GM21360 (cell line): ENCODE data around the gene VAT1.
"Not testable (repeated sequence)": the region's sequence is repeated elsewhere in the genome, so short reads cannot be mapped to it uniquely, and the experiment has no call there.

ENCODE experiments used
- ATAC-seq: cut with Tn5 transposase; IDR thresholded peaks from one replicate; pipeline ENCODE4 v1.9.1; 2021; ENCODE audit warnings: mild to moderate bottlenecking, moderate library complexity; ENCODE audit not compliant: unreplicated experiment

The VAT1 gene

GRCh38 chr17:43021741-43022512 is at the start of gene VAT1:
Gene VAT1, minus strand, starts transcription at chr17:43022385. Its CDS starts 63 bp downstream, at chr17:43022322.
- ATAC-seq: no peak

GRCh38 chr17:43070872-43071271 is 48.7 kb upstream of the VAT1 start:
- no peak for ATAC-seq

- no peak for ATAC-seq
Measured at GRCh38 chr17:43070257-43070656, 48.1 kb upstream of the VAT1 start.

- ATAC-seq: no peak
Measured at GRCh38 chr17:43069368-43069898, 47.2 kb upstream of the VAT1 start.

- no peak for ATAC-seq
Measured at GRCh38 chr17:43068570-43069367, 46.6 kb upstream of the VAT1 start.

- ATAC-seq: no peak
Measured at GRCh38 chr17:43062984-43063638, 40.9 kb upstream of the VAT1 start.

GRCh38 chr17:43056051-43056450 is 33.9 kb upstream of the VAT1 start:
- ATAC-seq: no peak

- ATAC-seq: not testable (repeated sequence)
Measured at GRCh38 chr17:43053008-43053407, 30.8 kb upstream of the VAT1 start.

- no peak for ATAC-seq
Measured at GRCh38 chr17:43051969-43052368, 29.8 kb upstream of the VAT1 start.

- ATAC-seq: no peak
Measured at GRCh38 chr17:43044024-43044423, 21.8 kb upstream of the VAT1 start.

GRCh38 chr17:43043307-43043706 is 21.1 kb upstream of the VAT1 start:
- no peak for ATAC-seq

GRCh38 chr17:43042025-43042628 is 19.9 kb upstream of the VAT1 start:
- no peak for ATAC-seq

GRCh38 chr17:43040655-43041054 is 18.5 kb upstream of the VAT1 start:
- no peak for ATAC-seq

- ATAC-seq: no peak
Measured at GRCh38 chr17:43039646-43040045, 17.5 kb upstream of the VAT1 start.

GRCh38 chr17:43034894-43035293 is 12.7 kb upstream of the VAT1 start:
- ATAC-seq: no peak

GRCh38 chr17:43033948-43034881 is 12.0 kb upstream of the VAT1 start:
- no peak for ATAC-seq

- ATAC-seq: no peak
Measured at GRCh38 chr17:43031666-43032065, 9.5 kb upstream of the VAT1 start.

GRCh38 chr17:43030137-43030767 is 8.1 kb upstream of the VAT1 start:
- no peak for ATAC-seq

- ATAC-seq: no peak
Measured at GRCh38 chr17:43028221-43028861, 6.2 kb upstream of the VAT1 start.
